Activated T-cell treated with anti-CD3 and anti-CD28 coated beads, Interleukin-2, amount 50 U/mL, for 48 hours (primary cell): ENCODE data around the gene GPR17.

Experiments
- DNase-seq, 2 experiments: peaks; one replicate each; pipeline ENCODE4 v3.0.0-alpha.2; 2020

Gene GPR17

GRCh38 chr2:127615511-127616166 lies 30.3 kb upstream of the GPR17 start:
- DNase-seq = peak in 1 of 2 experiments; percentile 17

- DNase-seq = no peak
Observed at GRCh38 chr2:127618551-127619202, 27.3 kb upstream of the GPR17 start.

- no peak for DNase-seq
Observed at GRCh38 chr2:127619203-127619590, 26.8 kb upstream of the GPR17 start.

- DNase-seq = peak in 1 of 2 experiments; percentile 11
Observed at GRCh38 chr2:127619877-127620705, 25.9 kb upstream of the GPR17 start.

- no peak for DNase-seq
Observed at GRCh38 chr2:127620866-127621265, 25.1 kb upstream of the GPR17 start.

- no peak for DNase-seq
Observed at GRCh38 chr2:127621981-127622431, 23.9 kb upstream of the GPR17 start.

- no peak for DNase-seq
Observed at GRCh38 chr2:127622561-127623387, 23.2 kb upstream of the GPR17 start.

GRCh38 chr2:127623388-127624319 lies 22.3 kb upstream of the GPR17 start:
- DNase-seq = no peak

- no peak for DNase-seq
Observed at GRCh38 chr2:127624320-127624755, 21.6 kb upstream of the GPR17 start.

GRCh38 chr2:127624756-127625571 lies 21.0 kb upstream of the GPR17 start:
- no peak for DNase-seq

GRCh38 chr2:127625572-127625951 lies 20.4 kb upstream of the GPR17 start:
- no peak for DNase-seq

GRCh38 chr2:127626175-127626574 lies 19.8 kb upstream of the GPR17 start:
- no peak for DNase-seq

GRCh38 chr2:127626917-127627739 lies 18.8 kb upstream of the GPR17 start:
- no peak for DNase-seq

- DNase-seq = no peak
Observed at GRCh38 chr2:127627740-127628571, 18.0 kb upstream of the GPR17 start.

- no peak for DNase-seq
Observed at GRCh38 chr2:127628767-127629614, 17.0 kb upstream of the GPR17 start.

GRCh38 chr2:127629637-127630036 lies 16.3 kb upstream of the GPR17 start:
- DNase-seq = no peak

- DNase-seq = no peak
Observed at GRCh38 chr2:127630096-127630863, 15.7 kb upstream of the GPR17 start.
